Brain microvascular endothelial cell (primary cell): ENCODE measurements around the gene VPS18.

Experiments
- DNase-seq: peaks from one replicate; pipeline ENCODE4 v3.0.0-alpha.2; 2020
- H3K27ac ChIP-seq: fragments of 250-450 bp; sonication (Bioruptor Pico); 2 replicates; pipeline ENCODE4 v1.5.1; 2020; ENCODE audit warnings: mild to moderate bottlenecking, moderate library complexity
- H3K27me3 ChIP-seq: fragments of 250-450 bp; sonication (Bioruptor Pico); replicated peaks from 2 replicates; pipeline ENCODE4 v1.5.1; 2020; ENCODE audit warnings: mild to moderate bottlenecking
- H3K36me3 ChIP-seq: fragments of 250-450 bp; sonication (Bioruptor Pico); replicated peaks from 2 replicates; pipeline ENCODE4 v1.5.1; 2020; ENCODE audit warnings: mild to moderate bottlenecking
- H3K4me3 ChIP-seq: 2 replicates; pipeline ENCODE4 v1.5.1; 2011; ENCODE audit warnings: low read depth, mild to moderate bottlenecking, control low read depth, low read length, moderate library complexity
- in situ Hi-C: cut with HindIII; loops from 2 replicates; pipeline ENCODE4 v1.10.0; 2017; ENCODE audit warnings: low sequenced_read_pairs, low pct_ligation_motif_present
- TF ChIP-seq, protein P1 (sequence below): IDR thresholded peaks from 2 replicates; pipeline ENCODE4 v1.5.1; 2011; ENCODE audit warnings: low read depth, mild to moderate bottlenecking, moderate library complexity, low read length, control low read depth, inconsistent platforms; ENCODE audit errors: missing control alignments

VPS18 gene

GRCh38 chr15:40932649-40933516 is 38.6 kb downstream of the VPS18 start:
- DNase-seq, result no peak
- Histone ChIP-seq H3K27ac (no peak overlapping the region), H3K36me3 (no peaks in the 10 kb centered on the region), H3K27me3 (peaks cover 16% of the 10 kb centered on the region), H3K4me3 (no peak overlapping the region)
- TF ChIP-seq, protein P1, sequence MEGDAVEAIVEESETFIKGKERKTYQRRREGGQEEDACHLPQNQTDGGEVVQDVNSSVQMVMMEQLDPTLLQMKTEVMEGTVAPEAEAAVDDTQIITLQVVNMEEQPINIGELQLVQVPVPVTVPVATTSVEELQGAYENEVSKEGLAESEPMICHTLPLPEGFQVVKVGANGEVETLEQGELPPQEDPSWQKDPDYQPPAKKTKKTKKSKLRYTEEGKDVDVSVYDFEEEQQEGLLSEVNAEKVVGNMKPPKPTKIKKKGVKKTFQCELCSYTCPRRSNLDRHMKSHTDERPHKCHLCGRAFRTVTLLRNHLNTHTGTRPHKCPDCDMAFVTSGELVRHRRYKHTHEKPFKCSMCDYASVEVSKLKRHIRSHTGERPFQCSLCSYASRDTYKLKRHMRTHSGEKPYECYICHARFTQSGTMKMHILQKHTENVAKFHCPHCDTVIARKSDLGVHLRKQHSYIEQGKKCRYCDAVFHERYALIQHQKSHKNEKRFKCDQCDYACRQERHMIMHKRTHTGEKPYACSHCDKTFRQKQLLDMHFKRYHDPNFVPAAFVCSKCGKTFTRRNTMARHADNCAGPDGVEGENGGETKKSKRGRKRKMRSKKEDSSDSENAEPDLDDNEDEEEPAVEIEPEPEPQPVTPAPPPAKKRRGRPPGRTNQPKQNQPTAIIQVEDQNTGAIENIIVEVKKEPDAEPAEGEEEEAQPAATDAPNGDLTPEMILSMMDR, result no peak
- in situ Hi-C loops, result no loop called here

DNA sequence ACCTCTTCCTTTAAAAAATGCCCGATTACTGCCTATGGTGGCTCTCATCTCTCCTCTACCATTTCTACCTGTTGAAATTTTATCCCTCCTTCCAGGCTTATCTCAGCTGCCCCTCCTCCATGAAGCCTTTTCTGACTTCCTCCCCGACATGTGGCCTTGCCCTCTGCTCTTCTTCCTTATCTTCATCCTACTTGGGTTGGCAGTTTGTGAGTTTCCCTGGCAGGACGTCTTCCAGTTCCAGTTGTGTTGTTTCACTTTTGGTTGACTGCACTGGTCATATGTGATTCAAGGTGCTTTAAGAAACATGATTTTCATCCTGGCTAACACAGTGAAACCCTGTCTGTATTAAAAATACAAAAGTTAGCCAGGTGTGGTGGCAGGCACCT is 39.3 kb downstream of the VPS18 start:
- Histone ChIP-seq H3K4me3 (no peak overlapping the region), H3K27ac (no peak overlapping the region), H3K27me3 (peaks cover 12% of the 10 kb centered on the region), H3K36me3 (no peaks in the 10 kb centered on the region)
- in situ Hi-C loops, result no loop called here
- TF ChIP-seq, protein P1, result no peak
- DNase-seq, result no peak

- H3K27ac ChIP-seq, result no peak overlapping the region
- peaks cover 8% of the 10 kb centered on the region for H3K27me3 ChIP-seq
- DNase-seq, result no peak
- TF ChIP-seq, protein P1, result no peak
- H3K4me3 ChIP-seq, result no peak overlapping the region
- in situ Hi-C loops, result no loop called here
- H3K36me3 ChIP-seq, result no peaks in the 10 kb centered on the region
These were observed 40.2 kb downstream of the VPS18 start for GRCh38 chr15:40934457-40934856.

DNA sequence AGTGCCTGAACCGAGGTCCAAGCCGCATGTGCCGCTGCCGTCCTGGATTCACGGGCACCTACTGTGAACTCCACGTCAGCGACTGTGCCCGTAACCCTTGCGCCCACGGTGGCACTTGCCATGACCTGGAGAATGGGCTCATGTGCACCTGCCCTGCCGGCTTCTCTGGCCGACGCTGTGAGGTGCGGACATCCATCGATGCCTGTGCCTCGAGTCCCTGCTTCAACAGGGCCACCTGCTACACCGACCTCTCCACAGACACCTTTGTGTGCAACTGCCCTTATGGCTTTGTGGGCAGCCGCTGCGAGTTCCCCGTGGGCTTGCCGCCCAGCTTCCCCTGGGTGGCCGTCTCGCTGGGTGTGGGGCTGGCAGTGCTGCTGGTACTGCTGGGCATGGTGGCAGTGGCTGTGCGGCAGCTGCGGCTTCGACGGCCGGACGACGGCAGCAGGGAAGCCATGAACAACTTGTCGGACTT is 42.0 kb downstream of the VPS18 start:
- H3K27me3 ChIP-seq, result no peaks in the 10 kb centered on the region
- no peak for DNase-seq
- H3K4me3 ChIP-seq, result no peak overlapping the region
- TF ChIP-seq, protein P1, result no peak
- H3K36me3 ChIP-seq, result no peaks in the 10 kb centered on the region
- no peak overlapping the region for H3K27ac ChIP-seq
- in situ Hi-C loops, result no loop called here

GRCh38 chr15:40936709-40937666 is 42.7 kb downstream of the VPS18 start:
- in situ Hi-C loops, result no loop called here
- TF ChIP-seq, protein P1, result peak; percentile 37
- DNase-seq, result peak; percentile 66

More at GRCh38 chr15:40936709-40937666, 42.7 kb downstream of the VPS18 start:
- H3K4me3 ChIP-seq, result no peak overlapping the region
- H3K27ac ChIP-seq, result no peak overlapping the region
- H3K36me3 ChIP-seq, result no peaks in the 10 kb centered on the region
- no peaks in the 10 kb centered on the region for H3K27me3 ChIP-seq
